Loucy (cell line): ENCODE data around the gene SDK1.

Experiments used
- H2AFZ ChIP-seq: fragments of 200-600 bp; sonication (generic); 2 replicates; pipeline ENCODE4 v1.6.0; 2016; ENCODE audit warnings: antibody characterized with exemption, mild to moderate bottlenecking, low read length, moderate library complexity
- H3F3A ChIP-seq: fragments of 200-600 bp; 2 replicates; pipeline ENCODE4 v1.6.0; 2016; ENCODE audit warnings: antibody characterized with exemption, low read depth, mild to moderate bottlenecking
- H3K27me3 ChIP-seq: fragments of 200-600 bp; sonication (generic); 2 replicates; pipeline ENCODE4 v1.6.1; 2014; ENCODE audit warnings: low read length, mild to moderate bottlenecking; ENCODE audit not compliant: insufficient read depth, poor library complexity, severe bottlenecking
- H3K36me3 ChIP-seq: fragments of 200-600 bp; sonication (generic); 2 replicates; pipeline ENCODE4 v1.6.1; 2016; ENCODE audit warnings: low read length; ENCODE audit not compliant: insufficient read depth
- H3K4me1 ChIP-seq: fragments of 200-600 bp; sonication (generic); 2 replicates; pipeline ENCODE4 v1.5.1; 2014; ENCODE audit warnings: low read length, mild to moderate bottlenecking; ENCODE audit not compliant: insufficient read depth, poor library complexity, severe bottlenecking
- H3K4me2 ChIP-seq: fragments of 200-600 bp; sonication (generic); 2 replicates; pipeline ENCODE4 v1.6.0; 2014; ENCODE audit warnings: antibody characterized with exemption, low read length, low read depth, mild to moderate bottlenecking; ENCODE audit not compliant: poor library complexity, severe bottlenecking
- H3K4me3 ChIP-seq: fragments of 200-600 bp; sonication (generic); 2 replicates; pipeline ENCODE4 v1.5.1; 2014; ENCODE audit warnings: low read length, mild to moderate bottlenecking, mixed read lengths; ENCODE audit not compliant: poor library complexity, severe bottlenecking
- H3K79me2 ChIP-seq: fragments of 200-600 bp; sonication (generic); 2 replicates; pipeline ENCODE4 v1.6.1; 2014; ENCODE audit warnings: low read length; ENCODE audit not compliant: insufficient read depth
- H3K9ac ChIP-seq: fragments of 200-600 bp; sonication (generic); 2 replicates; pipeline ENCODE4 v1.6.0; 2014; ENCODE audit warnings: mild to moderate bottlenecking, low read depth, low read length, moderate library complexity; ENCODE audit not compliant: poor library complexity, severe bottlenecking
- H3K9me2 ChIP-seq: fragments of 200-600 bp; sonication (generic); replicated peaks from 2 replicates; pipeline ENCODE4 v1.6.1; 2016; ENCODE audit warnings: low read depth, low read length, mixed read lengths
- H3K9me3 ChIP-seq: fragments of 200-600 bp; sonication (generic); 2 replicates; pipeline ENCODE4 v1.6.1; 2014; ENCODE audit warnings: mild to moderate bottlenecking, antibody characterized with exemption, low read length, low read depth; ENCODE audit not compliant: insufficient read depth
- H4K20me1 ChIP-seq: fragments of 200-600 bp; sonication (generic); 2 replicates; pipeline ENCODE4 v1.6.0; 2014; ENCODE audit warnings: antibody characterized with exemption, low read length, mild to moderate bottlenecking; ENCODE audit not compliant: insufficient read depth, poor library complexity, severe bottlenecking
- CTCF ChIP-seq: fragments of 200-600 bp; sonication (generic); conservative IDR thresholded peaks from 2 replicates; pipeline ENCODE4 v1.5.1; 2014; ENCODE audit warnings: mild to moderate bottlenecking, antibody characterized with exemption, low read length
- EZH2phosphoT487 ChIP-seq: fragments of 200-600 bp; IDR thresholded peaks from 2 replicates; pipeline ENCODE4 v1.6.1; 2018; ENCODE audit warnings: antibody characterized with exemption, mild to moderate bottlenecking, moderate library complexity, borderline replicate concordance

The SDK1 gene

GRCh38 chr7:3899559-3899991 is 598.5 kb downstream of the SDK1 start:
- TF ChIP-seq EZH2phosphoT487, result no peak
- Histone ChIP-seq H3K9me3 (no peaks in the 10 kb centered on the region), H4K20me1 (no peaks in the 10 kb centered on the region), H3K4me1 (no peaks in the 10 kb centered on the region), H3K79me2 (no peaks in the 10 kb centered on the region), H3K4me3 (no peak overlapping the region), H3K9me2 (no peaks in the 10 kb centered on the region), H3F3A (no peaks in the 10 kb centered on the region), H3K4me2 (no peak overlapping the region), H3K27me3 (no peaks in the 10 kb centered on the region), H3K9ac (no peak overlapping the region), H2AFZ (no peak overlapping the region), H3K36me3 (no peaks in the 10 kb centered on the region)

DNA sequence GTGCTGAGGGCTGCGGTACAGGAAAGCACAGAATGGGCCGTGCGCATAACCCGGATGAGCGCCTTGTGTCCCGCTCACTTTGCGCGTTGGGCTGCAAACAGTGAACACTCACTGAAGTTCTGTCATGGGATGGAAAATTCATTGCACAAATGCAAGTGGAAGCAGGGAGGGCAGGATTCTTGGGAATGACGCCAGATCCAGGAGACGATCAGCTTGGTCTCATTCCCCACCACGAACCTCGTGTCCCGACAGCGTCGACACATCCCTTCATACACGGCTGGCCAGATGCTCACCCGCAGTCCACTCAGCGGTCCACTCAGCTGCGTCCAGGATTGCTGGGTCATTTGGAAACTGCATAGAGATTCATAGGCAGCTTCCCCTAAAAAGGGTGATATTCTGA is 607.1 kb downstream of the SDK1 start:
- H3F3A ChIP-seq, result no peaks in the 10 kb centered on the region
- no peaks in the 10 kb centered on the region for H3K27me3 ChIP-seq
- no peak overlapping the region for H3K4me3 ChIP-seq
- H3K36me3 ChIP-seq, result no peaks in the 10 kb centered on the region
- H3K79me2 ChIP-seq, result no peaks in the 10 kb centered on the region
- no peak for TF ChIP-seq EZH2phosphoT487
- no peak for TF ChIP-seq CTCF
- no peak overlapping the region for H3K9ac ChIP-seq
- no peak overlapping the region for H2AFZ ChIP-seq
- H4K20me1 ChIP-seq, result no peaks in the 10 kb centered on the region
- no peaks in the 10 kb centered on the region; the same call in 1 of the 2 replicates for H3K9me3 ChIP-seq
- H3K4me1 ChIP-seq, result no peaks in the 10 kb centered on the region
- no peak overlapping the region for H3K4me2 ChIP-seq
- no peaks in the 10 kb centered on the region for H3K9me2 ChIP-seq

DNA sequence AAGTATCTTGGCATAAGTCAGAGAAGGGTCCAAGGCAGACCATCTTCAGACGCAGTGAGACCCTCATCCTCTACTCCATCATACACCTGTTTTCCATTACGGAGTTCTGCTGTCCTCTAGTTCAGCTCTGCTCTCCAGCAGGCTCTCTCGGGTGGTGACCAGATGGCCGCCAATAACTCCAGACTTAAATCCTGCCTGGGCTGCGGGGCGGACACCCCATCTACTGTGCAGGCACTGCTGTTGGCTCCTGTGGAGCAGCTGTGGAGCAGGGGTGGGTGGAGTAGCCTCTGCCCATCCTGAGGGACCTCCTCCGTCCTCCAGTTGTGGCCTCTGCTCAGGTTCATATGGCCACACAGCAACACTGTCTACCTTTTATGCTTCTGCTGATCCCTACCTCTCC is 608.1 kb downstream of the SDK1 start:
- H3K4me2 ChIP-seq, result no peak overlapping the region
- no peaks in the 10 kb centered on the region for H3K36me3 ChIP-seq

More for the DNA sequence above, 608.1 kb downstream of the SDK1 start:
- Histone ChIP-seq H3K4me1 (no peaks in the 10 kb centered on the region), H4K20me1 (no peaks in the 10 kb centered on the region), H3F3A (no peaks in the 10 kb centered on the region), H3K9me2 (no peaks in the 10 kb centered on the region), H2AFZ (no peak overlapping the region), H3K4me3 (no peak overlapping the region), H3K9me3 (no peaks in the 10 kb centered on the region; the same call in 1 of the 2 replicates), H3K27me3 (no peaks in the 10 kb centered on the region), H3K79me2 (no peaks in the 10 kb centered on the region), H3K9ac (no peak overlapping the region)
- no peak for TF ChIP-seq CTCF
- TF ChIP-seq EZH2phosphoT487, result no peak
